HG02852 (cell line): ENCODE measurements around the gene EHD3.

Experiments used
- ATAC-seq: cut with Tn5 transposase; IDR thresholded peaks from one replicate; pipeline ENCODE4 v1.9.1; 2021; ENCODE audit warnings: mild to moderate bottlenecking, moderate library complexity; ENCODE audit not compliant: unreplicated experiment

EHD3 gene

DNA sequence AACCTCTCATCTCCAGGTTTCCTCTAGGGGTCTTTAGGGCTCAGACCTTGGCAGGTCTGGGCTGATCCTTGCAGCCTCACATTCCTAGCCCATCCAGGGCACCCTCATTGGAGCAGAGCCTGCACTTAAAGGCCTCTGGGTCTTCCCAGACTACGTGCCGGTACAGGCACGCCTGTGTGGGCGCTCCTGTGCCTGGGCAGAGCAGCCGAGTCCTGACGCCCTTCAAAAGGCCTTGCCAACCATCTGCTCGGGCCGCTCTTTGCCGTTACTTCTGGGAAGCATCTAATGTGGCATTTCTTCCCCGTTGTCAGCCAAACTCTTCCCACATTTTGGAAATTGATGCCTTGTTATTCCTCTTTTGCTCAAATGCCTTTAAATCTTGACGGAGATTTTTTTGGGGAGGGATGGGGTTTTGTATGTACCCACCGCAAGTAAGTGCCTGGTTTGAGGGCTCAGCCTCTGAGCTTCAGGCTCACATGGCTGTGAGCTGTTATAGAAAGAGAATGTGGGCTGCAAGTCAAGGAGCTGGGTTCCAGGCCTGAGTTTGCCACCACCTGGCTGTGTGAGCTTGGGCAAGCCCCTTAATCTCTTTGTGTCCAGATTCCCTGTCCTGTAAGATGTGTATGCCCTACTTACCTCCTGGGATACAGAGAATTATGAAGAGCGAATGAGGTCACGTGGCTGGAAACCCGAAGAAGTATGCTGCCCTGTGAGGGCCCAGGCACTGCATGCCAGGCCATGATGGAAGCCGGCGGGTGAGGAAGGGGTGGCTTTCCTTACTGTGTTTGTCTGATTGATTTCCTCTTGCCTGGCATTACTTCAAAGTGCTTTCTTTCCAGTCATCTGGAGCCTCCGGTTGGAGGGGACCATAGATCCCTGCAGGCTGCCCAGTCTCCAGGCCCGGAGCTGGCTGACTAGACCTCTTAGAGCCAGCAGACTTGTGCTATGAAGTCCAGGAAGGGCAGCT is 20.6 kb downstream of the EHD3 start:
- ATAC-seq: no peak

DNA sequence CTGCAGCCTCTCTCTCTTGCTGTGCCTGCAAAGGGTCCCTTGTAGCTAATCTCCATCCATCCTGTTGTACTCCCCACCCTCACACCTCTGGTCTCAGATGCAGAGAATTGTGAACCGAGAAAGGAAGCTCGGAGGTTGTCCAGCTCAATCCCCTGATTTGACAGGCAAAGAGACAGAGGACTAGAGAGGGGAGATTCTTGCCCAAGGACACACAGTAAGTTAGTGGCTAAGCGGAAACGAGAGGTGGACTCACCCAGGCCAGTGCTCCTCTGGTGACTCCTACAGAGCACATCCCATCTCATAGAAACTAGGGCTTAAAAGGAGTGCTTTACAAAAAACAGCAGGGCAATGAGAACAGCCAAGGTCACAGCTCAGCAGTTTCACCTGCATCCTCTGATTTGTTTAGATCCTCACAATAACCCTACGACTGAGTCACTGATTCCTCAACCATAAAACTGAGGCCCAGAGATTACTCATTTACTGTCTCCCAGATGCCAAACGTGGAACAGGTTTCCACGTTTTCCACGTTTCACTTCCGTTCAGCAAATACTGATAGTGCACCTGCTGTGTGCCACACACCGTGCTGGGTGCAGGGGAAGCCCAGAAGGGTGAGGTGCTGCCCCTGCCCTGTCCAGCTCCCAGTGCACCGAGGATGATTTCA is 22.1 kb downstream of the EHD3 start:
- ATAC-seq: peak; percentile 58

DNA sequence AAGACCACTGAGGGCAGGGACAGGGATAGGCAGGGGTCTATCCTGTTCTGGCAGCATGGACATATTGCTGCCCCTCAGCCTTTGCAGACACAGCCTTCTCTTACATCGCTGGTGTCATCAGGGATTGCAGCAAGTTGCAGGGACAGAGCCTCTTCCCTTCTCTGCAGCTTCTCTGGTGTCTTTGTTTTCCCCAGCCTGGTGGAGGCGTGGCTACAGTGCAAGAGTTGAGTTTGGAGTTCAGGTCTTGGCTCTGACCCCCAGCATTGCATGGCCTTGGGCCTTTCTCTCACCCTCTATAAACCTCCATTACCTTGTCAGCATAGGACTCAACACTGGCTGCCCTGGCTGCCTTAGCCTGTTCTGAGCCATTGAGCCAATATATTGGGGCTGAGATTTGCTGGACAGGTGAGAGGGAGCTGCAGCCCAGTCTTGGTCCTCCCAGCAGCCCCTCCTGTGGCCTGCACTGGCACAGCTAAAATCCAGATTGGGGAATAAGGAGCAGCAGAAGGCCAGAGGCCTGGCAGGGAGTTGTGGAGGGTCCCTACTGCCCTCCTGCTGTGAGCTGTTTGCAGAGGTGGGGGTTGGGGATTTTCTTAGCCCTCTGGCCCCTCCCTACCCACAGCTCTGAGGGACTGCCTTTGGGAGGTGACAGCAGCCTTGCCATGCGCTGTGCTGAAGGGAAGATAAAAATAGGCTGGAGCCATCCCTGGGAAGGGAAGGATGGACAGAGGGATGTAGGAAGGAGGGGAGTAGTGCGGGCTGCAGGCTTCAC is 22.8 kb downstream of the EHD3 start:
- peak; percentile 4 for ATAC-seq

DNA sequence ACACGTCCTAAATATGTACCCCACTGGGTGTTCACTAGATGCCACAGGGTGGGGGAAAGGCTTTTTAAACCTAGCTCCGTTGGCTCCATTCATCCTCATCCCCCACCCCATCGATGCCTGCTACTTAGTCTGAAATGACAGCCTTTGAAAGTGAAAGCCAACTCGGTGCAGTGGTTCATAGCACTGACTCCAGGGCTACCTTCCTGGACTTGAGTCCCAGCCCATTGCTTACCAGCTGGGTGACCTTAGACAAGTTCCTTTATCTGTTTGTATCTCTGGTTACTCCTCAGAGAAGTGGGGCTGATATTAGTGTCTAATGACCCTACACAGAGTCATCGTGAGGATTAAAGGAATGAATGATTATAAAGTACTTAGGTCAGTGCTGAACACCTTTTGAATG is 24.4 kb downstream of the EHD3 start:
- ATAC-seq: peak; percentile 42

DNA sequence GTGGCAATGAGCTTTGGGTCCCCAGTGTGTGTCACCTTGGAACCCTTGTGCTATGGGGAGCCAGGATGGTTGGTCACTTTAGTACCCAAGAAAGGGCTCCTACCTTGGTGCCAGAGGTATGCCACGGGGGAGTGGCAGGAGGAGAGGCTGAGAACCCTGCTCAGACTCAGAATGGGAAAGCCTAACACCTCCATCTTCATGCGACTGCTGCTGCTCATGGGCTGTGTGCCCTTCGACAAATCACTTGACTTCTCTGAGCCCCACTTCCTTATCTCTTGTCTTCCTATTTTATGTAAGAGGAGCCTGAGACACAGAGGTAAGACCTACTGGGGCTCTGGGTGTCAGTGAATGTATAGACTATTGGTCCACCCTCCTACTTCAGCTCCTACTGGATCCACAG is 25.1 kb downstream of the EHD3 start:
- ATAC-seq: no peak

DNA sequence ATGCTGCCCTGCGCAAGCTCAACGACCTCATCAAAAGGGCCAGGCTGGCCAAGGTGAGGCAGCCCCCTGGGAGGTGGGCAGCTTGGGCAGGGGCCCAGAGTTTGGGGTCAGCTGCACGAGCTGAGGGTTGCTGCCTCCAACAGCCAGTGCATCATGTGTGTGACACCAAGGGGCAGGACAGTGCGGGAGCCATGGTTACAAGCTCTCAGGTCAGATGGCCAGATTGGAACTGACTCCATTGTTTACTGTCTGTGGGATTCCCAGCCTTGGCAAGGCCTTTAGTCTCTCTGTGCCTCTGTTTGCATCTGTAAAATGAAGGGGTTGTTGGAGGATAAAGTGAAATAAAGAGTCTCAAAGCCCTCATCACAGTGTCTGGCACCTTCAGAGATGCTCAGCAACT is 26.9 kb downstream of the EHD3 start:
- ATAC-seq: no peak

DNA sequence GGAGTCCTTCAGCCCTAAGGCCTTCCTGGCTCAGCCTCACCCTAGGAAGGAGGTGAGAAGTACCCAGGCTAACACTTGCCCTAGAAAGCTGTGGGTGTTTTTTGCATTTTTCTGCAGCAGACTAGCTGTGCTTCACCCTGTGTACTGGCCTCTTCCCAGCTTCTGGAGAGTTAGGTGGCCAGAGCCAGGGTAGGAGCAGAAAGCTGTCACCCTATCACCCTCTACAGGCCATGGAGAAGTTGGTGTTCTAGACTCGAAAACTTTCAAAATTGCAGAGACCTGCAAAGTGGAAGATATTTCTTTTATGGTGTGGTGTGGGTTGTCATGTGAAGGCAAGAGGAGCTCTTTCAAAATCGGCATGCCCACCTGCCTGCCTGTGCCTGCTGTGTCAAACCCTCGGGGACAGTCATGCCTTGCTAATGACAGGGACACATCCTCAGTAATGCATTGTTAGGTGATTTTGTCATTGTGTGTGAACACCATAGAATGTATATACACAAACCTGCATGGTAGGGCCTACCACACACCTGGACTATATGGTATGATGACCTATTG is 29.8 kb downstream of the EHD3 start:
- no peak for ATAC-seq

DNA sequence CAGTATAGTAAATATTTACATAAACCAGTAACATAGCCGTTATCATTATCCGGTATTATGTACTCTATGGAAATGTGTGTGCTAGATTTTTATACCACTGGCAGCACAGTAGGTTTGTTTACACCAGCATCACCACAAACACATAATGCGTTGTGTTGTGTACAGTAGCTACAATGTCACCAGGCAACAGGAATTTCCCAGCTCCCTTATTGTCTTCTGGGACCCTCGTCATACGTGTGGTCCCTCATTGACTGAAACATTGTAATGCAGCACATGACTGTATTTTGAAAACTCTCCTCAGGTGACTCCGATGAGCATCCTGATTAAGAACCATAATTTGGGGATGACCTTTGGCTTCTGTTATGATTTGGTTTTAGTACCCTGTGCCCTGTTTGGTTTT is 31.3 kb downstream of the EHD3 start:
- ATAC-seq: no peak

DNA sequence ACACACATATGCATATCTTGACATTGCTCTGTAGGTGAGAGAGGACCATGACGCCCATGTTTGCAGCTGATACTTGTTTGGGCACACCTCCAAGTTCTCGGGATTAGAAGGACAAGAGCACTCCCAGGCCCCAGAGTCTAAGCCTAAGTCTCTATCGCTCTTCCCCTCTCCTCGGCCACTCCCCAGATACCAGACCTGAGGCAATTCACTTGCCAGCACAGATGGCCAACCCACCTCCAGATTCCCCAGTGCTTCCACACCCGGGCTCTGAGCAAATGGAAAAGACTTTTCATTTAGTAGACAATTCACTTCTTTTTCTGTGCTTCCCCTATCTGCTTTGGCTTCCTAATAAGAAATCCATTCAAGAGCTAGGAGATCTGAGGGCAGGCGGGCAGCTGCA is 32.9 kb downstream of the EHD3 start:
- no peak for ATAC-seq

DNA sequence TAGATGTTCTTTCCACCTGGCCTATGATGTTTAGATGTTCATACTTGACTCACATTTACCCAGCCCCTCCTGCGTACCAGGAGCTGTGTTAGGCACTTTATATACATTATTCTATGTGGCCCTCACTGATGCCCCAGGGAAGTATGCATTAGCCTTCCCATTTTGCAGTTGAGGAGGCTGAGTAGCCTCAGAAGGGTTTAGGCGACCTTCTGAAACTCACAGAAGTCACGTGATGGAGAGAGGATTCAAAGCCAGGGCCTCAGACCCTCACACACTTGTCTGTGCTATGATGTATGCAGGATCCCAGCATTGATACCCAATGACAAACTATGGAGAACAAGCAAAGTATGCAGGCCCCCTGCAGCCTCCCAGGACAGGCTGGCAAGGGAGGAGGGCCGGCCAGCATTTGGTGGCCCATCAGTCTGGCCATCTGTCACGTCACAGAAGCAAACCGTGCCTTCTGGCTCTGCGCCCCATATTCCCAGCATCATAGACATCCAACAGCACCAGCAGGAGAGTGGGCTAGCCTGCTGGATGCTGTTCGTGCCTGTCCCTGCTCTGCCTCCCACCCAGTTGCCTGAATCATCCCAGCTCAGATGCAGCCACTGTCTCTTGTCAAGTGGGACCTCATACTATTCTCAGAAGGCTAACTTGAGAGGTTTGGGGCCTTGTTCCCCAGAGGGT is 33.6 kb downstream of the EHD3 start:
- ATAC-seq: no peak

DNA sequence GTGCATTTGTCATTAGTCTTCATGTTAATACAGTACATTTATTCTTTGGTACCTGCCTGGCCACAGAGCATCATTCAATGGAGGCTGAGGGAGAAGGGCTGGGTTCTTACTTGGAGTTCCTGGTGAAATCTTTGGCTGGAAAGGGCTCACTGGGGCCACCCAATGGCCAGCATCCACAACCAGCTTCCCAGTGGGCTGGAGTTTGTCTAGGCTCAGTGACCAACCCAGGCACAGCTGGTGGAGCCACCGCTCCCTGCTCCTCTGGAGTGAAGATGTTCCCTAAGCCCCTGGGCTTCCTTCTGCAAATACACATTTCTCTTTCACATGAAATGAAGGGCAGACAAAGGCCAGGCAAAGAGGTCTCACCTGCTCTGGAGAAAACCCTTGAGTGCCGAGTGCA is 34.4 kb downstream of the EHD3 start:
- ATAC-seq: no peak

DNA sequence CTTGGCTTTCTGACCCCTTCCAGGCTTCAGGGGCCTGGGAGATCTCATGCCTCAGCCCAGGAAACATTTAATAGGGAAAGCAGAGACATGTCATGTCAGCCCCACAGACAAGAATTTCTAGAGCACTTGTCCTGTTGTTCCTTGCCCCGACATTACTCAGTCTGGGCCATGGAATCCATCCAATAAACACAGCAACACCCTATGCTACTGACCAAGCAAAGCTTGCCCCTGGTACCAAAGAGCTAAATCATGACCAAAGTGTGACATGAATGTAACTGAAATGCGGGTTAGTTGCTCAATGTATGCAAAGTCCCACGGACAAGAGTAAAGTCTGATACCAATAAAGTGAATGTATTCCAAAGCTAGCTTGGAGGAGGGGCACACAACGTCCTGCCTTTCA is 35.1 kb downstream of the EHD3 start:
- ATAC-seq: no peak

DNA sequence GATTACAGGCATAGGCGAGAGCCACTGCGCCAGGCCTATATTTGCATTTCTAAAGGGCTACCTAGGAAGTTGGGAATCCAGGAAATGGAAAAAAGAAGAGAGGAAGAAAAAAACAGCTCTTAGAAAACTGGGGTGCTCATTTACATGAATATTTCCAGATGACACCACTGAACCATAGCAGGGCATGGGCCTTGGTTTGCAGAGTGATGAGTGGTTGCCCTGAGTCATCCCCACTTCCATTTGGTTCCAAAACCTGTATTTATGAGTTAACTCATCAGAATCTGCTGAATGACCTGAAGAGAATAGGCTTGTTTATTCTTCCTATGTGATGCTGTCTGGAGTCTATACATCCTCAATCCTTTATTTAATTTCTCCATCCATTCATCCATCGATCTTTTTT is 36.2 kb downstream of the EHD3 start:
- ATAC-seq: no peak

DNA sequence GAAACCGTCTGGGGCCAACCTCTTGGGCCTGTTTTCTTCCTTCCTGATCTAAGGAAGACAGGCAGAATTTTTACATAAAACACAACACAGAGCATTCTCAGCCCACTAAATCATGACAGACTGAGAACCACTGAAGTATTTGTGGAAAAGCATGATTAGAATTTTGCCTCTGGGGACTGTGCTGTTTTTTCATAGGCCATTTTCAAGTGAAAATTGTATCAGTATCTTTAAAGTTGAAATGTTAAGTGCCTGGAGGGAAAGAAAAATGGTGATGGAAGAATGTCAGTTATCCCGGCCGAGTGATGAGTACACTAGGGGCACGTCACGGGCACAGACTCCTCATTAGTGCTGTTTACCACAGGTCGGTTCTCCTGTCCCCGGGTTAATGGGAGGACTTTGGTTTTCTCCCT is 36.9 kb downstream of the EHD3 start:
- ATAC-seq: no peak

DNA sequence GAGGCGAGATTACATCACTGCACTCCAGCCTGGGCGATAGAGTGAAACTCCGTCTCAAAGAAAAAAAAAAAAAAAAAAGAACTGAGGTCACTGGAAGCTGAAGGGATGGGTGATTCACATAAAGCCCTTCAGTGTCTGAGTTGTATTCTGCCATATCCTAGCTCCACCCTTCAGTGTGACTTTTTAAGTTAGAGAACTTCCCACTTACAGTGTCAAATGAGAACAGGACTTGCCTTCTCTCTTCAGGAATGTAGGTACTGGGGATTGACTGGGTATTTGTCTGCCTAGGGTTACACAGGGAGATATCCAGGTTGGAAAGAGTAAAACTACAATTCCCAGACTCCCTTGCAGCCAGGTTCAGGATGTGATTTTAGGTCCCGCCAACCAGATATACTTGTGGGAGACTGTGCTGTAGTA is 37.9 kb downstream of the EHD3 start:
- ATAC-seq: no peak

DNA sequence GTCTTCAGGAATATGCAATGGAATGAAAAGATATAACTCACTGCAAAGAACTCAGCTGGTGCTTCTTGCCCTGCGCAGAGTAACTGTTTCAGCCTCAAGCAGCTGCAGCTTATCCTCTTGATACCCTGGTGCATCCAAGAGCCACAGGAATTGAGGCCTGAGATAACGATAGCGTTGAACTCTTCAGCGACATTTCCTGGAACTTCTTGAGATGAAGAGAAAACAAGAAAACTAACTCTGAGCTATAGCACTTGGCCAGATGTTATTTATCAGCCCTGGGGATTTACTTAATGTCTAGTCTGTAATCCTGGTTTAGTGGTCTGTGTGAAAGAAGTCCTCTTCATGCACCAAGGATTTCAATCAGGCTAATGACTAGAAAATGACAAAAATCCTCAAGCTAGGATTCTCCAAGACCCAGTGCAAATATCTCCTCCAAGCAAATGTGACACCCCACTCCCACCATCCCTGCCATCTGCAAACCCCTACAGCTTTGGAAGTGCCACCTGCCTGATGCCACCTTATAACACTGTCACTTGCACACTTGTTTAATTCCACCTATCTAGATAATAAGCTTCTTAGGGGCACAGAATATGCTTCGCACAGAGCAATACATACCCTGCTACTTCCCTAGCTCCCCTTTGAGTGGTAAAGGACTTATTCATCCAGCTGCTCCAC is 40.6 kb downstream of the EHD3 start:
- ATAC-seq: no peak

DNA sequence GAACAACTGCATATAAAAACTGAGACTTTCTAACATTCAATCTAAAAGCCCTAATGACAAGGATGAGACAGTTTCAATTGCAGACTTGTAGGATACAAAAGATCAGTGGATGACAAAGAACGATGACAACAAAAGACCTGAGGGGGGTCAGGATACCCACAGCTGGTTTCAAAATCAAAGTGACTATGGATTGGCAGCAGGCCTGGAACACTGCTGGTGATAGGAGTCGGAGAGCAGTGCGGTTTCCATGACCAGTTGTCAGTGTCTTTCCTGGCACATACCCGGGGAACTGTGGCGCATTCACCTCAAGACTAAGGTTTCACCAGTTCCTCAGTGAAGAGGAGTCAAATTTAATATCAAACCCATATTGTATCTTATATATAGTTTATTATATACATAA is 42.0 kb downstream of the EHD3 start:
- no peak for ATAC-seq

DNA sequence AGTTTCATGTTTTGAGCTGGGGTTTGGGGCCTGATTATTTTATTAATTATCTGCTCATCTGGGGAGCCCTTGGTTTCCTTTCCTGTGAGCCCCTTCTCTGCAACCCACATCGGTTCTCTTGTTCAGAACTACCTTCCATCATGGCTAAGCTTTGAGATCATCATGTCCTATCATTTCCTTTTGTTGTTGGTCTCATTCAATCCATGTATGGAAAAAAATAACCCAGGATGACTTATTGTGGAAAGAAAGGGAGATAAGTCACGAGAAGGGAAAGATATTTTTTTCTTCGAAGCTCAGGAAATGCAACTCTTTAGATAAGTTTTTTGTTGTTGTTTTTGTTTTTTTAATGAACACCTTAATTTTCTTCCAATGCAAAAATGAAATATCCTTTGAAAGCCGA is 43.7 kb downstream of the EHD3 start:
- no peak for ATAC-seq

DNA sequence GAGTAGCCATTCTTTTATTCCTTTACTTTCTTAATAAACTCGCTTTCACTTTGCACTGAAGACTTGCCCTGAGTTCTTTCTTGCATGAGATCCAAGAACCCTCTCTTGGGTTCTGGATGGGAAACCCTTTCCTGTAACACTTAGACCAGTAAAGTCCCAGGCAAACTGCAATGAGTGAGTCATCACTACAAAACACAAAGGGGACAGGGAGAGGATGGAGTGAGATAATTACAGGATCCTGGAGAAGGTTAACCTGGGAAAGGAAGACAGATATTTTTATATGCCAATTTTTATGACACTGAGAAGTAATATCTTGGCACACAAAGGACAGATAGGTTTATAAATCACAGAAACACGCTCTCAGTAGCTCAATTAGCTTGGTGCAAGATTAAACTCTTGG is 48.7 kb downstream of the EHD3 start:
- no peak for ATAC-seq
